Chondrocyte (in vitro differentiated cells): Measurements from ENCODE around the gene BDNF. TPM values are rescaled to one million over a fixed set of nuclear protein-coding genes. Genes with fewer than 3 reads are reported as not detected.
"Not testable (repeated sequence)": the region's sequence is repeated elsewhere in the genome, so short reads cannot be mapped to it uniquely, and the experiment has no call there.

Experiments used
- DNase-seq: peaks from one replicate; pipeline ENCODE4 v3.0.0; 2021; ENCODE audit warnings: mixed read lengths, low spot score
- H3K27ac Mint-ChIP-seq: one replicate; pipeline ENCODE4 v1.8.0; 2021; ENCODE audit warnings: mild to moderate bottlenecking, moderate library complexity, mixed read lengths; ENCODE audit not compliant: unreplicated experiment
- H3K27me3 Mint-ChIP-seq: 2 replicates; pipeline ENCODE4 v1.8.0; 2021; ENCODE audit warnings: low read depth, mixed read lengths
- H3K36me3 Mint-ChIP-seq: 2 replicates; pipeline ENCODE4 v1.8.0; 2021; ENCODE audit warnings: low read depth, mixed read lengths
- H3K4me1 Mint-ChIP-seq: 2 replicates; pipeline ENCODE4 v1.8.0; 2021; ENCODE audit warnings: low read depth, mild to moderate bottlenecking, mixed read lengths
- H3K4me3 Mint-ChIP-seq: one replicate; pipeline ENCODE4 v1.8.0; 2021; ENCODE audit warnings: mild to moderate bottlenecking, moderate library complexity, mixed read lengths; ENCODE audit not compliant: unreplicated experiment
- H3K9me3 Mint-ChIP-seq: 2 replicates; pipeline ENCODE4 v1.8.0; 2021; ENCODE audit warnings: low read depth, mixed read lengths
- CTCF ChIP-seq: fragments of 200-600 bp; sonication (generic); IDR thresholded peaks from 2 replicates; pipeline ENCODE4 v1.5.0; 2021; ENCODE audit warnings: antibody characterized with exemption, mild to moderate bottlenecking, moderate library complexity
- long read RNA-seq: library from polyadenylated mRNA; stranded (forward); transcript quantifications from one replicate; pipeline ENCODE4 v2.0.0, GENCODE V29; 2021
- total RNA-seq: library from RNA; stranded (reverse); gene quantifications from 3 replicates; pipeline ENCODE4 v1.2.1, GENCODE V29; 2021

Gene BDNF
- total RNA-seq: 2.0 to 4.4 TPM (median 4.1 TPM) in 3 replicates
- long read RNA-seq, full-length matches to known transcripts: 9 of 9 reads
- long read RNA-seq, partial matches to known transcripts: 0 of 9 reads
- long read RNA-seq, other reads (novel, unspliced or antisense): 0 of 9 reads

GRCh38 chr11:27700351-27701301, at the start of gene BDNF:
Gene BDNF (minus strand): TSS chr11:27700455. CDS start chr11:27658564, 41,891 bp downstream.
- TF ChIP-seq CTCF: no peak
- DNase-seq: peak; percentile 72
- Mint-ChIP-seq H3K27ac (peak within 1 kb of the TSS; percentile 68), H3K27me3 (no peaks in the 10 kb centered on the region), H3K9me3 (no peaks in the 10 kb centered on the region), H3K4me1 (peaks cover 54% of the 10 kb centered on the region), H3K4me3 (peak within 1 kb of the TSS; percentile 92), H3K36me3 (no peaks in the 10 kb centered on the region)

GRCh38 chr11:27740362-27741013, 40.2 kb upstream of the BDNF start:
- Mint-ChIP-seq H3K36me3 (peaks cover 2% of the 10 kb centered on the region), H3K4me1 (peaks cover 18% of the 10 kb centered on the region), H3K27me3 (peaks cover 27% of the 10 kb centered on the region), H3K9me3 (no peaks in the 10 kb centered on the region), H3K4me3 (no peak overlapping the region), H3K27ac (no peak overlapping the region)
- DNase-seq: no peak
- TF ChIP-seq CTCF: no peak

- H3K4me3 Mint-ChIP-seq: no peak overlapping the region
- H3K36me3 Mint-ChIP-seq: no peaks in the 10 kb centered on the region
- no peak overlapping the region for H3K27ac Mint-ChIP-seq
- peaks cover 22% of the 10 kb centered on the region for H3K4me1 Mint-ChIP-seq
- no peaks in the 10 kb centered on the region for H3K9me3 Mint-ChIP-seq
- TF ChIP-seq CTCF: no peak
- DNase-seq: no peak
- H3K27me3 Mint-ChIP-seq: peaks cover 12% of the 10 kb centered on the region
These were observed 35.0 kb upstream of the BDNF start for GRCh38 chr11:27735281-27735680.

- H3K9me3 Mint-ChIP-seq, H3K4me3 Mint-ChIP-seq, DNase-seq, H3K27ac Mint-ChIP-seq, H3K27me3 Mint-ChIP-seq, H3K36me3 Mint-ChIP-seq: not testable (repeated sequence)
- peaks cover 23% of the 10 kb centered on the region for H3K4me1 Mint-ChIP-seq
These were observed 31.5 kb upstream of the BDNF start for GRCh38 chr11:27731803-27732202.

GRCh38 chr11:27726981-27727380, 26.7 kb upstream of the BDNF start:
- H3K9me3 Mint-ChIP-seq: no peaks in the 10 kb centered on the region
- no peak overlapping the region for H3K27ac Mint-ChIP-seq
- no peak for DNase-seq
- H3K4me1 Mint-ChIP-seq: peaks cover 17% of the 10 kb centered on the region
- H3K4me3 Mint-ChIP-seq: no peak overlapping the region
- TF ChIP-seq CTCF: no peak
- H3K27me3 Mint-ChIP-seq: peaks cover 31% of the 10 kb centered on the region
- no peaks in the 10 kb centered on the region for H3K36me3 Mint-ChIP-seq
